ENCODE results near the gene PCGF6.
"Not testable (repeated sequence)": the region's sequence is repeated elsewhere in the genome, so short reads cannot be mapped to it uniquely, and the experiment has no call there.

Gene PCGF6, protein sequence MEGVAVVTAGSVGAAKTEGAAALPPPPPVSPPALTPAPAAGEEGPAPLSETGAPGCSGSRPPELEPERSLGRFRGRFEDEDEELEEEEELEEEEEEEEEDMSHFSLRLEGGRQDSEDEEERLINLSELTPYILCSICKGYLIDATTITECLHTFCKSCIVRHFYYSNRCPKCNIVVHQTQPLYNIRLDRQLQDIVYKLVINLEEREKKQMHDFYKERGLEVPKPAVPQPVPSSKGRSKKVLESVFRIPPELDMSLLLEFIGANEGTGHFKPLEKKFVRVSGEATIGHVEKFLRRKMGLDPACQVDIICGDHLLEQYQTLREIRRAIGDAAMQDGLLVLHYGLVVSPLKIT

DNA sequence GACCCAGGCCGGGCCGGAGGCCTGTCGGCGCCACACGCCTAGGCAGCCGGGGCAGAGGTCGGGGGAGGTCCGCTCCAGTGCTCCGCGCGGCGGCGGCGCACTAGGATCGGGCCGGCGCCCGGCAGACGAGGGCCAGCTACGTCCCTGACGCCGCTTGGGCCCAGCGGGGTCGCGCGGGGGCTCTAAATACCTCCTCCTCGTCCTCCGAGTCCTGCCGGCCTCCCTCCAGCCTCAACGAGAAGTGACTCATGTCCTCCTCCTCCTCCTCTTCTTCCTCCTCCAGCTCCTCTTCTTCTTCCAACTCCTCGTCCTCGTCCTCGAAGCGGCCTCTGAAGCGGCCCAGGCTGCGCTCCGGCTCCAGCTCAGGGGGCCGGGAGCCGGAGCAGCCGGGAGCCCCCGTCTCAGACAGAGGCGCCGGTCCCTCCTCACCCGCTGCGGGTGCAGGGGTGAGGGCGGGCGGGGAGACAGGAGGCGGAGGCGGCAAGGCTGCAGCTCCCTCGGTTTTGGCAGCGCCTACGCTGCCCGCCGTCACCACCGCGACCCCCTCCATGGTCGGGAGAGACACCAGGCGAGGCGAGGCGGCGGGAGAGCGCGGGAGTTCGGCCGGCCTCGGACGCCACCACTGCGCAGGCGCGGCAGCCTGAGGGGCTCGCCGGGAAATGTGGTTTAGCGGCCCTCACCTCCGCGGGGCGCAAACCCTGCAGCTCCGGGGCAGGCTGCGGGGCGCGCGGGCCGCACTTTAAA, at the start of gene PCGF6:
Gene PCGF6, minus strand, starts transcription at position 624 of the 744 bp plus-strand sequence. Its CDS starts 74 bp downstream, at position 550.
- peak; percentile 70 for DNase-seq

GRCh38 chr10:103397191-103397825, 46.4 kb upstream of the PCGF6 start:
- no peak for DNase-seq

DNA sequence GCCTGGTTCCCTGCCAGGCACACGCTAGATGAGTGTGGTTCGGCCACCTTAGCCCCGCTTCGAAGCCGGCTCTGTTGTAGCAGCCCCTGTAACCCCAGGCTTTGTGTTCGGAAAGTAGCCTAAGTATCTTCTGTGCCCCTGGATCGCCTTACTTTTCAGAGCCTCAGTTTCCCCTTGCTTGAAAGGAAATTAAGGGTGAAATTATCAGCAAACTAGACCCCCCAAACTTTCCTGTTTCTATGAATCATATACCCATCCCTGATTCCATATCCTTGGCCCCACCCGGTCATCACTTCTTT, 45.8 kb upstream of the PCGF6 start:
- no peak for DNase-seq

- peak; percentile 100 for DNase-seq
These were observed 45.3 kb upstream of the PCGF6 start, which contains the start of the genes ATP5MK and PDCD11 for GRCh38 chr10:103396067-103396788. Gene ATP5MK, minus strand, starts transcription at chr10:103396475. Its CDS starts 4,018 bp downstream, at chr10:103392457. Gene PDCD11, plus strand, starts transcription at chr10:103396626. Its CDS starts 1,801 bp downstream, at chr10:103398427.

DNA sequence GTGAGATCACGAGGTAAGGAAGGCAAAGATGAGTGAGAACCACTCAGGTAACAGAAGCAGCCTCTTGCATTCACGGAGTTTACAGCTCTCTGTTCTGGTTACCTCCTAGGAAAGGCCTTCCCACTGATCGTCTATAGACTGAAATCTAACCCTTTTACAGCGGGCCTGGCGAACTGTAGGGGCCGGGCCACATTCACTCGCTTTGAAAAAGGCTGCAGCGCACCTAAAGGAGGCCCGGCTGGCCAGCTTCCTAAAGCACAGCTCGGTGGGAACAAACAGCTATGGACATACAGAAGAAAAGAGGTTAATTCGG, 44.8 kb upstream of the PCGF6 start:
- no peak for DNase-seq

- DNase-seq: peak; percentile 5
These were observed 43.2 kb upstream of the PCGF6 start for GRCh38 chr10:103394180-103394579.

- no peak for DNase-seq
These were observed 31.8 kb upstream of the PCGF6 start for GRCh38 chr10:103382769-103383168.

- DNase-seq: no peak
These were observed 23.3 kb upstream of the PCGF6 start for GRCh38 chr10:103374263-103374662.

GRCh38 chr10:103373544-103373943, 22.6 kb upstream of the PCGF6 start:
- DNase-seq: no peak

GRCh38 chr10:103367782-103368518, 17.0 kb upstream of the PCGF6 start, which contains the start of gene TAF5:
Gene TAF5, plus strand, starts transcription at chr10:103367976. Its CDS starts 14 bp downstream, at chr10:103367990.
- peak; percentile 97 for DNase-seq

DNA sequence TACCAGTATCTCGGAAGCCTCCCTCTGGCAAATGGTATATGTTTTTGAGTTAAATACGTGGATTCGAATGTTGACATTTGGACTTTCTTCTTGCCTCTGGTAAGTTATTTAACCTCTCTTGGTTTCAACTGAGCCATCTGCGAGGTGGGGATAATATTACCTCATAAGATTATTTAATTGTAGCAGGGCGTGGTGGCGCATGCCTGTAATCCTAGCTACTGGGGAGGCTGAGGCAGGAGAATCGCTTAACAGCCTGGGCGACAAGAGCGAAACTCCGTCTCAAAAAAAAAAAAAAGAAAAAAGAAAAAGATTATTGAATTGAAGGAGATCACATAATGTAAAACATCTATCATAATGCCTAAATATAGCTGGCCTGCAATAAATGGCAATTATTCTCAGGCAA, 16.4 kb upstream of the PCGF6 start:
- DNase-seq: no peak

- DNase-seq: not testable (repeated sequence)
These were observed 9.9 kb upstream of the PCGF6 start for GRCh38 chr10:103360791-103361190.

- not testable (repeated sequence) for DNase-seq
These were observed 8.6 kb upstream of the PCGF6 start for GRCh38 chr10:103359493-103359892.

DNA sequence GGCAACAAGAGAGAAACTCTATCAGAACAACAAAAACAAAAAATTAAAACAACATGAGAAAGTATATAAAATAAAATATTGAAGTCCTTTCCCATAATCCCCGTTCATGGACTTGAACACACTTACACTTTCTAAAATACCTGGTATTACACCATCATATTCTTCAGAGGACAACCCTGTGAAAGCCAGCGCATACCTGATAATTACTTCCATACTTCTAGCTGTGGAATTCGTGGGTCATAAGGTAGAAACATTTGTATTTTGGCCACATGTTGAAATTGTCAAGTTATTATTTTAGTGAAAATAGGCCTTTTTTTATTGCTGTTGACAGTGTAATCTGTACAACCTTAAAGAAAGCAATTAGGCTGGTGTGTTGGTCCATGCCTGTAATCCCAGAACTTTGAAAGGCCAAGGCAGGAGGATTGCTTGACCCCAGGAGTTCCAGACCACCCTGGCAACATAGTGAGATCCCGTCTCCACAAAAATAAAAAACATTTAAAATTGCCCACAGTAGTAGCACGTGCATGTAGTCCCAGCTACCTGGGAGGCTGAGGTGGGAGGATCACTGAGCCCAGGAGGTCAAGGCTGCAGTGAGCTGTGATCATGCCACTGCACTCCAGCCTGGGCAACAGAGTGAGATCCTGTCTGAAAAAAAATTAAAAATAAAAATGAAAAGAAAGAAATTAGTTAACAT, 5.1 kb upstream of the PCGF6 start:
- no peak for DNase-seq

DNA sequence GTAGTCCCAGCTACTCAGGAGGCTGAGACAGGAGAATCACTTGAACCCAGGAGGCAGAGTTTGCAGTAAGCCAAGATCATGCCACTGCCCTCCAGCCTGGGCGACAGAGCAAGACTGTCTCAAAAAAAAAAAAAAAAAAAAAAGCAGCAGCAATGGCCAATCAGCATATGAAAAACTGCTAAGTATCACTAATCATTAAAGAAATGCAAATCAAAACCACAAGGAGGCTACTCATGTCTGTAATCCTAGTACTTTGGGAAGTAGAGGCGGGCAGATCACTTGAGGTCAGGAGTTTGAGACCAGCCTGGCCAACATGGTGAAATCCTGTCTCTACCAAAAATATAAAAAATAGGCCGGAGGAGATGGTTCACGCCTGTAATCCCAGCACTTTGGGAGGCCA, 3.6 kb upstream of the PCGF6 start:
- not testable (repeated sequence) for DNase-seq

DNA sequence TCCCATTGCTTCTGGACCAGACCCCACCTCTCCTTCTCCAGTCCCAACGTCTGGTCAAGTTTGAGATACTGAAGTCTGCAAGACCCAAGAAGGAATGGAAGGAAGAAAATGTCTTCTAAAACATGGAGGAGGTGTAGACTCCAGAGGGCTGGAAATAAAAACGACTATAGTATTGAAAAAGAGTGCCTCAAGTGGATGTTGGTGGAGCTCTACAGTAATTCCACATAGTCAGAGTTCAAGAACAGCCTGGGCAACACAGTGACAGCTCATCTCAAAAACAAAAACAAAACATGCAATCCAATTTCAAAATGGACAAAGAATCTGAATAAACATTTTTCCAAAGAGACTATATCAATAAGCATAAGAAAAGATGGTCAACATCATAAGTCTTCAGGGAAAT, 2.3 kb upstream of the PCGF6 start:
- no peak for DNase-seq

GRCh38 chr10:103350175-103350516, 794 bp downstream of the PCGF6 start:
- no peak for DNase-seq

DNA sequence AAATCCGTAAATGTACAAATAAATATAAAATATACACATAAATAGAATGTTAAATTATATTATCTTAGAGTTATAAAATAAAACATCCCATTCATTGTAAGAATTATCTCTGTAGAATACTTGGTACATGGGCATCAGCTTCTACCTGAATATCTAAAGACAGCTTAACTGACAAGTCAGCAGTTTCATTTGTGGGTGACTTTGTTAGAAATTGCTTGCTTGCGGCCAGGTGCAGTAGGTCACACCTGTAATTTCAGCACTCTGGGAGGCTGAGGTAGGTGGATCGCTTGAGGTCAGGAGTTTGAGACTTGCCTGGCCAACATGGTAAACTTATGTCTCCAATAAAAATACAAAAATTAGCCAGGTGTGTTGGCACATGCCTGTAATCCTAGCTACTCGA, 14.6 kb downstream of the PCGF6 start:
- DNase-seq: no peak

- no peak for DNase-seq
These were observed 16.4 kb downstream of the PCGF6 start for GRCh38 chr10:103334567-103334966.

DNA sequence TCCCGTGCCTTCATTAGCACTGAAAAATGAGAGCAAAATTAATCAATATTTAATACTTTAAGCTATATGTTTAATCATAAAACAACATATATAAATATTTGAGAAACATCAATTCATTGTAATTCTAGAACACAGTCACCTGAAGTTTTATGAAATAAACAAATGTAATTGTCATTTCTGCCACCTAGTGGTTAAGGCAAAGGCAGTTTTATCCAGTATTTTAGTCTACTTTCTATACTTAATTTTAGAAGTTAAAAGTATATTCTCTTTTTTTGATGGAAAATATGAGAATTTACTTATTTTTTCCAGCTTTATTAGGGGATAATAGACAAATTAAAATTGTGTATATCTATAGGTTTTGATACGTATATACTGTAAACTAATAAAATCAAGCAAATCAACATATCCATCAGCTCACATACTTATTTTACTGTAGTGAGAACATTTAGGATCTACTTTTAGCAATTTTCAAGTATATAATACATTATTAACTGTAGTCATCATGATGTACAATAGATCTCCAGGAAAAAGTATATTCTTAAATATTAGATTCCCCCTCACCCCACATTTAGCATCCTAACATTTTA, 16.9 kb downstream of the PCGF6 start:
- DNase-seq: peak; percentile 34

GRCh38 chr10:103327906-103328305, 23.0 kb downstream of the PCGF6 start:
- no peak for DNase-seq

Data from inflammatory macrophage treated with lipopolysaccharide for 4 hours (primary cell).